Karpas-422 (cell line): ENCODE data around the gene APLP1. TPM values are rescaled to one million over a fixed set of nuclear protein-coding genes. Genes with fewer than 3 reads are reported as not detected.
"Not testable (repeated sequence)": the region's sequence is repeated elsewhere in the genome, so short reads cannot be mapped to it uniquely, and the experiment has no call there.

Experiments
- DNase-seq: peaks from one replicate; pipeline ENCODE4 v3.0.0-alpha.2; 2015
- H2AFZ ChIP-seq: fragments of 200-600 bp; sonication (generic); 2 replicates; pipeline ENCODE4 v1.6.1; 2014; ENCODE audit warnings: antibody characterized with exemption, low read length, mixed read lengths
- H3K27ac ChIP-seq: fragments of 200-600 bp; sonication (generic); 2 replicates; pipeline ENCODE4 v1.5.1; 2014; ENCODE audit warnings: mild to moderate bottlenecking, low read length, moderate library complexity
- H3K27me3 ChIP-seq: fragments of 200-600 bp; sonication (generic); 2 replicates; pipeline ENCODE4 v1.6.1; 2014; ENCODE audit warnings: low read length, mixed read lengths
- H3K36me3 ChIP-seq: fragments of 200-600 bp; sonication (generic); 2 replicates; pipeline ENCODE4 v1.6.1; 2014; ENCODE audit warnings: low read length, mixed read lengths; ENCODE audit not compliant: insufficient read depth
- H3K4me1 ChIP-seq: fragments of 200-600 bp; sonication (generic); 2 replicates; pipeline ENCODE4 v1.6.1; 2014; ENCODE audit warnings: mild to moderate bottlenecking, low read length, mixed read lengths
- H3K4me2 ChIP-seq: fragments of 200-600 bp; sonication (generic); 2 replicates; pipeline ENCODE4 v1.6.1; 2014; ENCODE audit warnings: low read length, low read depth, mild to moderate bottlenecking; ENCODE audit not compliant: poor library complexity, severe bottlenecking
- H3K4me3 ChIP-seq: fragments of 200-600 bp; sonication (generic); 2 replicates; pipeline ENCODE4 v1.5.1; 2014; ENCODE audit warnings: mild to moderate bottlenecking, antibody characterized with exemption, low read length, mixed read lengths
- H3K79me2 ChIP-seq: fragments of 200-600 bp; sonication (generic); 2 replicates; pipeline ENCODE4 v1.6.1; 2014; ENCODE audit warnings: mild to moderate bottlenecking, low read length, mixed read lengths
- H3K9ac ChIP-seq: fragments of 200-600 bp; sonication (generic); 2 replicates; pipeline ENCODE4 v1.6.0; 2014; ENCODE audit warnings: low read length
- H3K9me2 ChIP-seq: fragments of 200-600 bp; sonication (generic), shearing (Covaris generic); replicated peaks from 2 replicates; pipeline ENCODE4 v1.6.0; 2014; ENCODE audit warnings: mild to moderate bottlenecking, low read length, moderate library complexity; ENCODE audit not compliant: insufficient read depth
- H3K9me3 ChIP-seq: fragments of 300-700, 200-600 bp; sonication (generic); 2 replicates; pipeline ENCODE4 v1.6.1; 2014; ENCODE audit warnings: low read length, mixed read lengths
- H4K20me1 ChIP-seq: fragments of 200-600 bp; sonication (generic); 2 replicates; pipeline ENCODE4 v1.6.1; 2014; ENCODE audit warnings: mild to moderate bottlenecking, antibody characterized with exemption, low read length, low read depth; ENCODE audit not compliant: insufficient read depth
- total RNA-seq: library from RNA; depleted of rRNA; stranded (reverse); fragments of >200 nt; shearing (Covaris generic); gene quantifications from 2 replicates; pipeline ENCODE4 v1.2.3, GENCODE V29; 2014; ENCODE audit warnings: low replicate concordance

APLP1 gene
- total RNA-seq, 1 experiment from 2014 or later, result 9.9 TPM

DNA sequence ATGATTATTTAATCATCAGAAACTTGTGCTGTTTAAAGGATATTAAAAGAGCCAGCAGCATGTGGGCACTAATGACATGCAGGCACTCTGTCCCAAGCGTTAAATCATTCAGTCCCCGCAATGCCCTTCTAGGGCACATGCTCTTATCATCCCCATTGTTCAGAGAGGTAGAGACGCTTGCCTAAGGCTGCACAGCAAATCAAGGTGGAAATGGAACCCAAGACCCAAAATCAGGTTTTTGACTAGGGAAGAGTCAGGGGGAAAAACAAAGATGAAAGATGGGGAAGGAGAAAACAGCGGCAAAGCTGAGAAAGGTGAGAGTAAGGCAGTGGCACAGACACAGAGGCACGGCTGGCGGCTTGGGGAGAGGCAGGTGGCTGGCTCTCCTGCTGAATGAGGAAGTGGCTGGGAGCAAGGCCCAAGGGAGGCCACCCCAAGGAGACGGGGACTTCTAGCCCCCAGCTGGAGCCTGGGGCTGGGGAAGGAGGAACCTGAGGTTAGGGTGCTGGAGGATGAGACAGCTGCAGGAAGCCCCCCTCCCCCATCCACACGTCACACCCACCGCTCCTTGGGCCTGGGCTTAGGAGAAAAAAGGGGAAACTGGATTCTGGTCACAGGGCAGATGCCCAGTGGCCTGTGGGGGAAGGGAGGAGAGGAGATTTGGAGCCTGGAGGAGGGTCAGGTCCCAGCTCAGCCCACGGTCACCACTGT is 40.8 kb downstream of the APLP1 start:
- Histone ChIP-seq H3K79me2 (no peaks in the 10 kb centered on the region), H4K20me1 (no peaks in the 10 kb centered on the region), H2AFZ (no peak overlapping the region), H3K36me3 (no peaks in the 10 kb centered on the region), H3K27ac (no peak overlapping the region), H3K9ac (peak overlapping the region; percentile 7; the same call in 1 of the 2 replicates), H3K4me3 (no peak overlapping the region), H3K4me2 (peak overlapping the region; percentile 28), H3K9me2 (no peaks in the 10 kb centered on the region), H3K4me1 (peaks cover 11% of the 10 kb centered on the region), H3K27me3 (no peaks in the 10 kb centered on the region), H3K9me3 (no peaks in the 10 kb centered on the region)
- DNase-seq, result peak; percentile 69

DNA sequence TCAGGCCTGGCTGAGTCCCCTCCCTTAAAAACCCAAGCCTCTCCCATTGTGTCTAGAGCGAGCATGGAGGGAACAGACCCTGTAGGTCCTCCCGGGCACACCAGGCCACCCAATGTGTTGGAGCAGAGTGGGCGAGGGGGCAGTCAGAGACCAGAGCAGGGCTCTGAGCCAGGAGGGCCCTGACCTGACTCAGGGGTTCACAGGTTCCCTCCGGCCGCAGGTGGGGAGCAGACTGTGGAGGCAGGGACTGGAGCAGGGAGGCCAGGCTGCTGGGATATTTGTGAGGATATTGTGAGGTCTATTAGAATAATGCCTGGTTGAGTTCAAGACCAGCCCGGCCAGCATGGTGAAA is 41.3 kb downstream of the APLP1 start:
- Histone ChIP-seq H3K9me3 (no peaks in the 10 kb centered on the region), H3K36me3 (no peaks in the 10 kb centered on the region), H3K9ac (peak overlapping the region; percentile 7; the same call in 1 of the 2 replicates), H3K79me2 (no peaks in the 10 kb centered on the region), H4K20me1 (no peaks in the 10 kb centered on the region), H3K4me2 (peak overlapping the region; percentile 28), H3K9me2 (no peaks in the 10 kb centered on the region), H3K4me1 (peaks cover 11% of the 10 kb centered on the region), H3K27me3 (no peaks in the 10 kb centered on the region), H3K4me3 (no peak overlapping the region), H3K27ac (no peak overlapping the region), H2AFZ (no peak overlapping the region)
- peak; percentile 29 for DNase-seq

DNA sequence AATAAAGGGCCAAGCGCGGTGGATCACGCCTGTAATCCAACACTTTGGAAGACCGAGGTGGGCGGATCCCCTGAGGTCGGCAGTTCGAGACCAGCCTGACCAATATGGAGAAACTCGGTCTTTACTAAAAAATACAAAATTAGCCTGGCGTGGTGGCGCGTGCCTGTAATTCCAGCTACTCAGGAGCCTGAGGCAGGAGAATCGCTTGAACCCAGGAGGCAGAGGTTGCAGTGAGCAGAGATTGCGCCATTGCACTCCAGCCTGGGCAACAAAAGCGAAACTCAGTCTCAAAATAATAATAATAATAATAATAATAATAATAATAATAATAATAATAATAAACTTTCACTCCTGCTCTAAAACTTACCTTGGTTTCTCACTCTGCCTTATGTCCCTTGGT is 42.0 kb downstream of the APLP1 start:
- not testable (repeated sequence) for H3K4me2 ChIP-seq, H3K27me3 ChIP-seq, H3K36me3 ChIP-seq, H3K27ac ChIP-seq, H3K4me3 ChIP-seq, H3K9me3 ChIP-seq, H2AFZ ChIP-seq, H3K79me2 ChIP-seq, H3K9ac ChIP-seq, H4K20me1 ChIP-seq, H3K9me2 ChIP-seq
- H3K4me1 ChIP-seq, result peaks cover 11% of the 10 kb centered on the region
- DNase-seq, result peak; percentile 19

DNA sequence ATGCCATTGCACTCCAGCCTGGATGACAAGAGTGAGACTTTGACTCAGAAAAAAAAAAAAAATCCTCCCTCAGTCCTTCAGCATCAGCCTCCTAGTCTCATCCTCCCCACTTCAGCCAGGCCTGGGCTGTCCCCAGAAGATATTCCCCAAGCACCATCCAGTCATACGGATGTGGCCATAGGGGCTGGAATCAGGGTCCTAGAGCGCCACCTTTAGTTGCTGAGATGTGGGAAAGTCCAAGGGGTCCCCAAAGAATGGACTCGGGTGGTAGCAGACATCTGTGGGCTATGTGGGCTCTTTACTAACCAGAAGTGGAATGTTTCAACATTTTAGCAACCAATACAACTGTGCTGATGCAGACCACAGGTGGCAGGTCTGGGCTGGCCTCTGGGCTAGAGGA is 42.8 kb downstream of the APLP1 start:
- Histone ChIP-seq H4K20me1 (no peaks in the 10 kb centered on the region), H3K9ac (no peak overlapping the region), H3K27me3 (no peaks in the 10 kb centered on the region), H3K79me2 (no peaks in the 10 kb centered on the region), H2AFZ (no peak overlapping the region), H3K4me3 (no peak overlapping the region), H3K9me3 (no peaks in the 10 kb centered on the region), H3K4me1 (peaks cover 11% of the 10 kb centered on the region), H3K9me2 (no peaks in the 10 kb centered on the region), H3K4me2 (no peak overlapping the region), H3K36me3 (no peaks in the 10 kb centered on the region), H3K27ac (no peak overlapping the region)
- DNase-seq, result peak; percentile 45

DNA sequence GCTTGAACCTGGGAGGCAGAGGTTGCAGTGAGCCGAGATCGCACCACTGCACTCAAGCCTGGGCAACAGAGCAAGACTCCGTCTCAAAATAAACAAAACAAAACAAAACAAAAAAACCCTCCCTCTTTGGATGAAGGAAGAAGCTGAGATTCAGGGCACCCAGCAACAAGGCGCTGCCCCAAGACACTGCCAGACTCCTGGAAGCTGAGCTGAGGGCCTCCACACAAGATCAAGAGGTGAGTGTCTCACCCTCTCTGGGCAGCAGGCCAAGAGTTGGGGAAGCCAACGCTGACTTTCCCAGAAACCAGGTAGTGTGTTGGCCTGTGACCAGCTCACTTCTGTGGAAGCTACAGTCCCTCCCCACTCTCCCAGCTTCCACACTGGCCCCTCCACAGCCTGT is 43.4 kb downstream of the APLP1 start:
- H3K4me1 ChIP-seq, result peaks cover 11% of the 10 kb centered on the region
- H3K27ac ChIP-seq, result no peak overlapping the region
- no peak overlapping the region for H3K4me2 ChIP-seq
- no peaks in the 10 kb centered on the region for H3K9me2 ChIP-seq
- no peak overlapping the region for H3K4me3 ChIP-seq
- H4K20me1 ChIP-seq, result no peaks in the 10 kb centered on the region
- H3K79me2 ChIP-seq, result no peaks in the 10 kb centered on the region
- no peak overlapping the region for H2AFZ ChIP-seq
- H3K27me3 ChIP-seq, result no peaks in the 10 kb centered on the region
- no peak for DNase-seq
- H3K9ac ChIP-seq, result no peak overlapping the region
- H3K9me3 ChIP-seq, result no peaks in the 10 kb centered on the region
- no peaks in the 10 kb centered on the region for H3K36me3 ChIP-seq

DNA sequence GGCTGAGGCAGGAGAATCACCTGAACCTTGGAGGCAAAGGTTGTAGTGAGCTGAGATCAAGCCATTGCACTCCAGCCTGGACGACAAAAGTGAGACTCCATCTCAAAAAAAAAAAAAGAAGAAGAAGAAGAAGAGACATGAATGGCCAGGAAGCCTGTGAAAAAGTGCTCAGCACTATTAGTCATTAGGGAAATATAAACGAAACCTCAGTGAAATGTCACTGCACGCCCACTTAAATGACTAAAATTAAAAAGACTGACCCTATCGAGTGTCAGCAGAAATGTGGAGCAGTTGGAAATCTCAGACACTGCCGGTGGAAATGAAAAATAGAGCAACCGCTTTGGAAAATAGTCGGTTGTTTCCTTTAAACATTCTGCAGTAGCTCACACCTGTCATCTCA is 45.2 kb downstream of the APLP1 start:
- DNase-seq, result peak; percentile 40
- H3K79me2 ChIP-seq, result no peaks in the 10 kb centered on the region
- H3K36me3 ChIP-seq, result no peaks in the 10 kb centered on the region
- no peaks in the 10 kb centered on the region for H3K9me2 ChIP-seq
- H2AFZ ChIP-seq, result no peak overlapping the region
- no peak overlapping the region for H3K27ac ChIP-seq
- H3K27me3 ChIP-seq, result no peaks in the 10 kb centered on the region
- H3K9me3 ChIP-seq, result no peaks in the 10 kb centered on the region
- H4K20me1 ChIP-seq, result no peaks in the 10 kb centered on the region
- H3K4me2 ChIP-seq, result no peak overlapping the region
- H3K9ac ChIP-seq, result no peak overlapping the region
- H3K4me1 ChIP-seq, result peaks cover 11% of the 10 kb centered on the region
- H3K4me3 ChIP-seq, result no peak overlapping the region

DNA sequence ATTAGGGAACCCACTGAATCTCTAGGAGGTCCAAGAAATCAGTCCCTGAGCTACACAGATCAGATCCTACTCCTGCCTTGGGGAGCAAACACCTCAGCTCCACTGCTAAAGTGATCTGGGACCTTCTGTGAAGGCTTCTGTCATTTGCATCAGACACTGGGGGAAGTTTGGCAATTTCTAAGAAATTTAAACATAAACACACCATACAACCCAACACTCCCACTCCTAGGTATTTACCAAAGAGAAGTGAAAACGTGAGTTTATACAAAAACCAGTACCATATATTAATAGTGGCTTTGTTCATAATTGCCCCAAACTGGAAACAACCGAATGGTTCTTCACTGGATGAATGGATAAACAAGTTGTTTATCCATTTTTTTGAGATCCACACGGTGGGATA is 47.1 kb downstream of the APLP1 start:
- no peak overlapping the region for H3K27ac ChIP-seq
- H3K9me2 ChIP-seq, result no peaks in the 10 kb centered on the region
- H2AFZ ChIP-seq, result no peak overlapping the region
- DNase-seq, result no peak
- H3K4me3 ChIP-seq, result no peak overlapping the region
- H3K4me1 ChIP-seq, result no peaks in the 10 kb centered on the region
- no peak overlapping the region for H3K9ac ChIP-seq
- H3K79me2 ChIP-seq, result no peaks in the 10 kb centered on the region
- H4K20me1 ChIP-seq, result no peaks in the 10 kb centered on the region
- H3K4me2 ChIP-seq, result no peak overlapping the region
- no peaks in the 10 kb centered on the region for H3K27me3 ChIP-seq
- H3K9me3 ChIP-seq, result no peaks in the 10 kb centered on the region
- H3K36me3 ChIP-seq, result no peaks in the 10 kb centered on the region

DNA sequence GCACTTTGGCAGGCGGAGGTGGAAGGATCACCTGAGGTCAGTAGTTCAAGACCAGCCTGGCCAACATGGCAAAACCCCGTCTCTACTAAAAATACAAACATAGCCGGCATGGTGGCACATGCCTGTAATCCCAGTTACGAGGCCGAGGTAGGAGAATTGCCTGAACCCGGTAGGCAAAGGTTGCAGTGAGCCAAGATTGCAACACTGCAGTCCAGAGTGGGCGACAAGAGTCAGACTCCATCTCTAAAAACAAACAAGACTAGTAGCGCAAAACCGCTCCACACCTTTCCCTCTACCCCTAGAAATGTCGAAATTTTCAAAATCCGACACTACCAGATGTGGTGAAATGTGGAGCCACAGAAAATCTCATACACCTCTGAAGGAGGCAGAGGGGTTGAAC is 50.9 kb downstream of the APLP1 start:
- Histone ChIP-seq H4K20me1 (no peaks in the 10 kb centered on the region), H3K9me3 (no peaks in the 10 kb centered on the region), H3K9me2 (no peaks in the 10 kb centered on the region), H3K4me2 (no peak overlapping the region), H3K36me3 (no peaks in the 10 kb centered on the region), H3K4me3 (no peak overlapping the region), H3K27ac (no peak overlapping the region), H3K9ac (no peak overlapping the region), H3K4me1 (no peaks in the 10 kb centered on the region), H2AFZ (no peak overlapping the region), H3K27me3 (no peaks in the 10 kb centered on the region), H3K79me2 (no peaks in the 10 kb centered on the region)
- DNase-seq, result no peak
